NK-92 (cell line): ENCODE results near the gene TMUB2.
"Not testable (repeated sequence)": the region's sequence is repeated elsewhere in the genome, so short reads cannot be mapped to it uniquely, and the experiment has no call there.

ENCODE experiments used
- DNase-seq: peaks from one replicate; lab custom pipeline; 2025; ENCODE audit not compliant: unreplicated experiment; lab: John Stamatoyannopoulos, UW

The TMUB2 gene

GRCh38 chr17:44186307-44187130 lies at the start of gene TMUB2:
Gene TMUB2 (plus strand): TSS chr17:44186972. CDS start chr17:44187709, 737 bp downstream.
- DNase-seq = peak; percentile 96

GRCh38 chr17:44137891-44138709 lies 48.7 kb upstream of the TMUB2 start:
- no peak for DNase-seq

GRCh38 chr17:44143921-44144320 lies 42.9 kb upstream of the TMUB2 start:
- not testable (repeated sequence) for DNase-seq

GRCh38 chr17:44144966-44145739 lies 41.6 kb upstream of the TMUB2 start:
- DNase-seq = no peak

- no peak for DNase-seq
Measured at GRCh38 chr17:44146375-44147346, 40.1 kb upstream of the TMUB2 start.

GRCh38 chr17:44147812-44148211 lies 39.0 kb upstream of the TMUB2 start:
- DNase-seq = no peak

GRCh38 chr17:44149066-44149465 lies 37.7 kb upstream of the TMUB2 start:
- not testable (repeated sequence) for DNase-seq

GRCh38 chr17:44149750-44150329 lies 36.9 kb upstream of the TMUB2 start:
- no peak for DNase-seq

GRCh38 chr17:44152875-44153274 lies 33.9 kb upstream of the TMUB2 start:
- no peak for DNase-seq

- no peak for DNase-seq
Measured at GRCh38 chr17:44155488-44155887, 31.3 kb upstream of the TMUB2 start.

GRCh38 chr17:44159519-44160210 lies 27.1 kb upstream of the TMUB2 start:
- no peak for DNase-seq

GRCh38 chr17:44164476-44164875 lies 22.3 kb upstream of the TMUB2 start:
- DNase-seq = no peak

- no peak for DNase-seq
Measured at GRCh38 chr17:44167181-44167861, 19.5 kb upstream of the TMUB2 start.

GRCh38 chr17:44170135-44170498 lies 16.7 kb upstream of the TMUB2 start:
- DNase-seq = no peak

GRCh38 chr17:44170499-44171201 lies 16.1 kb upstream of the TMUB2 start, which contains the start of gene ASB16:
Gene ASB16 (plus strand): TSS chr17:44170704. CDS start chr17:44170790, 86 bp downstream.
- no peak for DNase-seq

GRCh38 chr17:44171931-44172455 lies 14.8 kb upstream of the TMUB2 start:
- no peak for DNase-seq

GRCh38 chr17:44174427-44174826 lies 12.3 kb upstream of the TMUB2 start:
- no peak for DNase-seq

- DNase-seq = no peak
Measured at GRCh38 chr17:44176257-44176656, 10.5 kb upstream of the TMUB2 start.
